ENCODE measurements around the gene IFIT1.

GRCh38 chr10:89367529-89367928, 24.9 kb upstream of the IFIT1 start:
- TF ChIP-seq, protein P1, sequence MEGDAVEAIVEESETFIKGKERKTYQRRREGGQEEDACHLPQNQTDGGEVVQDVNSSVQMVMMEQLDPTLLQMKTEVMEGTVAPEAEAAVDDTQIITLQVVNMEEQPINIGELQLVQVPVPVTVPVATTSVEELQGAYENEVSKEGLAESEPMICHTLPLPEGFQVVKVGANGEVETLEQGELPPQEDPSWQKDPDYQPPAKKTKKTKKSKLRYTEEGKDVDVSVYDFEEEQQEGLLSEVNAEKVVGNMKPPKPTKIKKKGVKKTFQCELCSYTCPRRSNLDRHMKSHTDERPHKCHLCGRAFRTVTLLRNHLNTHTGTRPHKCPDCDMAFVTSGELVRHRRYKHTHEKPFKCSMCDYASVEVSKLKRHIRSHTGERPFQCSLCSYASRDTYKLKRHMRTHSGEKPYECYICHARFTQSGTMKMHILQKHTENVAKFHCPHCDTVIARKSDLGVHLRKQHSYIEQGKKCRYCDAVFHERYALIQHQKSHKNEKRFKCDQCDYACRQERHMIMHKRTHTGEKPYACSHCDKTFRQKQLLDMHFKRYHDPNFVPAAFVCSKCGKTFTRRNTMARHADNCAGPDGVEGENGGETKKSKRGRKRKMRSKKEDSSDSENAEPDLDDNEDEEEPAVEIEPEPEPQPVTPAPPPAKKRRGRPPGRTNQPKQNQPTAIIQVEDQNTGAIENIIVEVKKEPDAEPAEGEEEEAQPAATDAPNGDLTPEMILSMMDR (optimal IDR thresholded peaks at IDR 0.05 in 1 of 3, IDR thresholded peaks at IDR 0.05 in 1 of 3, conservative IDR thresholded peaks at IDR 0.05 in 1 of 3; ENCODE audit: extremely low read depth in 1 of 3, insufficient read depth in 2 of 3, low read length in 3 of 3): no peak
- no peak for TF ChIP-seq EZH2 (IDR thresholded peaks at IDR 0.05; ENCODE audit: low read length)
